Iris pigment epithelial cell (primary cell): ENCODE data around the gene GPSM1.

Experiments
- DNase-seq: peaks from one replicate; pipeline ENCODE4 v3.0.0-alpha.2; 2011; ENCODE audit warnings: low read depth

Gene GPSM1

DNA sequence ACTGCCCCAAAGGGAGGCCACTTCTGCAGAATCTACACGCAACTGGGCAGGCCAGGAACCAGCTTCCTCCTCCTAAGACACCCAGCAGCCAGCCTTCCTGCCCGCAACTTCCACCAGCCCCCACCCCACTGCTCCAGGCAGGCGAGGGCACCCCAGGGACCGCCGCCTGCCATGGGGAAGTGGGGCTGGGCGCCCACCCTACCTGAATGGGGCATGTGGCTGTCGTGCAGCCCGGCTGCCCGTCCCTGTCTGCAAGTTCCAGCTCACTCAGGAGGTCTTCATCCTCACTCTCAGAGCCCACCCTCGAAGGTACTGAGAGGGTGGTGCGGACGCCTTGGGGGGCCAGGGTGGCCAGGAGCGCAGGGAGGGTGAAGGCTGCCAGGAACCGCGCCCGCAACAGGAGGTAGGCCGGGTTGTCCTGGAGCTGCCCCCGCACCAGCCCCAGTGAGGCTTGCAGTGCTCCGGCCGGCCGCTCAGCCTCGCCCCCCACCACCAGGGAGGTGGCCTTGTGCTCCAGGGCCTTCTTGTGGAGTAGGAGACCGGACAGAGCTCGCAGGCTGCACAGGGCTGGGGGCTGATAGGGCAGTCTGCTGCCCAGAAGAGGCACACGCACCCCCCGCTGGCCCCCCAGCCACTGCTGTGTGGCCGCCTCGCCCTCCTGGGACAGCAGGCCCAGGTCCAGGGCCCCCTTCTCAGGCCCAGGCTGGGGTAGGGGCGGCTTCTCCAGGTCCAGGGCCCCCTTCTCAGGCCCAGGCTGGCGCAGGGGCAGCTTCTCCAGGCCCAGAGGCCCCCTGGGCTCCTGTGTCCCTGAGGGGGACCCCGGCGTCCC, 50.2 kb downstream of the GPSM1 start:
- no peak for DNase-seq

DNA sequence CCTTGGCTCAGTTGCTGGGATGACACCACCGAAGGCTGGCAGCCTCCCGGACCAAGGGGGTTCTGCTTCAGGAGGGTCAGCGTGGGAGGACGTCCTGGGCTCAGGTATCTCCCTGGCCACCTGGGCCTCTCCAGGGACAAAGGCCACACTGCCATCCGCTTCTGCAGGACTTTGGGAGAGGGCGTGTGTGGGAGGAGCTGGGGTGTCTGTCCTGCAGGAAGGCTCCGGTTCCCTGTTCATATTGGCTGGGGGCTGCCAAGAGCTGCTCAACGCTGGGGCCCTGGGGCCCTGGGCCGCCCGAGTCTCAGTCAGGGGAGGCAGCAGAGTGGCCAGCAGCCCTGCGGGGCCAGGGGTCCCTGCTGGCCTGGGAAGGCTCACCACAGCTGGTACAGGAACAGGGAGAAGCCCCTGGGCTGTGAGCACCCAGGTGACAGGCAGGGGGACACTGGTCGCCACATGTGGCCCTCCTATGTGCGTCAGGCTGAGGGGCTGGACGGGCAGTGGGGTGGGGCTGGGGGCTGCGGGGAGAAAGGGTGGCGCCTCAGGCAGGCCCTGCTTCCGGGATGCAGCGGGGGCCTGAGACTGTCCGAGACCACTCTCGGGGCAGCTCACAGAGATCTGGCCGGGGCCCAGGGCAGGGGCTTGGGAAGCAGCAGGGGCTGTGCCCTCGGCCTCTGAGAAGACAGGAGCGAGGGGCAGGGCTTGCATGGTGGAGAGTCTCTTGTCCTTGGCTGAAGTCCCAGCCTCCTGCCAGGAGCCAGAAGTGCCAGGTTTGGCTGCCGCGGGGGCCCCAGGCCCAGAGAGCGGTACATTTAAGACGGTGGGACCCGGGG, 51.0 kb downstream of the GPSM1 start:
- DNase-seq, result no peak

- DNase-seq, result no peak
Measured at GRCh38 chr9:136379003-136379287, 51.6 kb downstream of the GPSM1 start.

DNA sequence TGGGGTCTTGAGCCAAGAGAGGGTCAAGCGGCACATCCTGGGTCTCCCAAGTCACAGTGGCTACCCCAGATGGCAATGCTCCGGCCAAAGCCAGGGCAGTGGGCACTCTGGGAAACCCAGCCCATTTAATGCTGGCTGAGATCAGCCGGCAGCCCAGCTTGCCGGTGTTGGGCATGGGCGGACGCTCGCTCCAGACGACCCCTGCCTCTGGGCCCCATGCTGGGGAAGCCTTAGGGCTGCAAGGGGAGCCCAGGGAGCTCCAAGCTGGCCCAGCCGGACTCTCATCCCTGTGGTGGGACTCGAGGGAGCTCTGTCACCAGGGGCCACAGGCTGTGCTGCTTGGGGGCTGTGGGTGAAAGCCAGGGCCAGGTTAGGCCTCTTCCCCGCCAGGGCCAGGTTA, 52.1 kb downstream of the GPSM1 start:
- no peak for DNase-seq

DNA sequence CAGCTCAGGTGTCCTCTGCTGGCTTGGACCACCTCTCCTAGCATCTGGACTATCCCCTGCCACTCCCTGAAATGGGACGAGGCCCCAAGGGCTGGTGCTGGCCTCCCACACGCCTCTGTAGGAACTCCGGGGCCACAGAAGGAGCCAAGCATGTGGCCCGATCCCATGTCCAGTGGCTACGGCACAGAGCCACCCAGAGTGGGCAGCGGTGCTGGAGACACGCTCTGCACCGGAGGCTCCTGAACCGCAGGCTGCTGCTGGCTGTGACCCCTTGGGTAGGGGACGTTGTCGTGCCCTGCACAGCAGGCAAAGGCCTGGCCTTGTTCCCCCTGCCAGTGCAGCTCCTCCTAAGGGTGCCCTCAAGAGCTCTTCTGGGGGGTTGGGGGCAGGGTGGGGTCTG, 52.6 kb downstream of the GPSM1 start:
- DNase-seq, result no peak

GRCh38 chr9:136380381-136380780, 53.0 kb downstream of the GPSM1 start:
- no peak for DNase-seq

GRCh38 chr9:136381311-136381710, 54.0 kb downstream of the GPSM1 start:
- DNase-seq, result no peak

DNA sequence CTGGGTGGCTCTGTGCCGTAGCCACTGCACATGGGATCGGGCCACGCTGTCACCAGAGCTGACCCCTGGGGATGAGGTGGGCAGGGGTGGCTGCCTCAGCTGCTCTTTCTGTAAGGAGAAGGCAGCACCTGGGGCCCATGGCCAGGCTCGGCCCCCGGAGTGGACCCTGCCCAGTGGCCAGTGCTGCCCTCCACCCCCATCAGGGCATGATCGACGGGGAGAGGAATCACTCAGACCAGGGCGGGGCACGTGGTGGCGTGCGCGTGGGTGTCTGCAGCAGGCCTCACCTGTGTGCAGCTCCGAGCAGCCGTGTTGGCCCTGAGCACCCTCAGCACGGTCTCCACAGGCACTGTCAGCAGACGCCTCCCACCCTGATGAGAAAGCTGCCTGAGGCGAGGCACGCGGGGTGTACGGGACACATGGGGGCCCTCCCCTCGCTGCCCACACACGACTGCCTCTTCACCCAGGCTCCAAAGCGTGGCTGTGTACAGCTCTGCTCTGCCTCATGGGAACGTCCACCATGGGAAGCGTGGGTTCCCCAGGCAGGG, 54.7 kb downstream of the GPSM1 start:
- DNase-seq, result no peak

GRCh38 chr9:136383436-136383835, 56.1 kb downstream of the GPSM1 start:
- no peak for DNase-seq

DNA sequence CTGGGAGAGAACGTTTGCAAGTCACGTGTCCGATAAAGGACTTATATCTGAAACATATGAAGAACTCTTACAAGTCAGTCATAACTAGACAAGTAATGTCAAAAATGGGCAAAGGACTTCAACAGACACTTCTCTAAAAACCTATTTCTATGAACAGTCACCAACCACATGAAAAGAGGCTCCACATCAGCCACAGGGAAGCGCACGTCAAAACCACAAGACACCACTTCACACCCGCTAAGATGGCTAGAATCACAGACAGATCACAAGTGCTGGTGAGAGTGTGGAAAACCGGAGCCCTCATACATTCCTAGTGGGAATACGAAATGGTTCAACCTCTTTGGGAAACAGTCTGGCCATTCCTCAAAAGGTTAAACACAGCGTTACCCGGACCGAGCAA, 57.7 kb downstream of the GPSM1 start:
- DNase-seq, result no peak

DNA sequence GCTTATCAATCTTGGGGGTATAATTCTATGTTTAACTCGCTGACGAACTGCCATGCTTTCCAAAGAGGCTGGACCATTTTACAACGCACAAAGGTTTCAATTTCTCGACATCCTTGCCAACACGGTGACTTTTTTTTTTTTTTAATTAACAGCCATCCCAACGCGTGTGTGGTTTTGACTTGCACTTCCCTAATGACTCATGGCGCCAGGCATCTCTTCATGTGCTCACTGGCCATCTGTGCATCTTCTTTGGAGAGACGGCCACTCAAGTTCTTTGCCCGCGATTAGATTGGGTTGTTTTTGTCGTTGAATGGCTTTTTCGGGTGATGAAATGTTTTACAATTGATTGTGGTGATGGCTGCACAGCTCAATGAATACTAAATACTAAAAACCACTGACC, 58.7 kb downstream of the GPSM1 start:
- DNase-seq, result no peak

DNA sequence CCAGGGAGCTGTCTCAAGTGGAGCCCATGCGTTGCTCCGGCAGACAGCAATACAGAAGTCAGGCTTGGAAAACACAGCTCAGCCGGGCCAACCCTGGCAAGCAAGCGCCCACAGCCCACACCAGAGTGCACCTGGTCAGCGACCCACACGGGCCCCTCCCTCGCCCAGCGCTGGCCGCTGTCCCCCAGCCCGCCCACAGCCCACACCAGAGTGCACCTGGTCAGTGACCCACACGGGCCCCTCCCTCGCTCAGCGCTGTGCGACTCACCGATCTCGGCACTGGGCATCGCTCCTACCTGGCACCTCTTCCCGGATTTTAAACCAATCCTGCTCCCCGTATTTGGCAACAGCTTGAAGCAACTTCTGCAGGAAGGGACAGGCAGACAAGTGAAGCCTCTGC, 59.9 kb downstream of the GPSM1 start:
- no peak for DNase-seq

- no peak for DNase-seq
Measured at GRCh38 chr9:136389396-136389795, 62.1 kb downstream of the GPSM1 start.

GRCh38 chr9:136391737-136392537, 64.6 kb downstream of the GPSM1 start:
- DNase-seq, result no peak

DNA sequence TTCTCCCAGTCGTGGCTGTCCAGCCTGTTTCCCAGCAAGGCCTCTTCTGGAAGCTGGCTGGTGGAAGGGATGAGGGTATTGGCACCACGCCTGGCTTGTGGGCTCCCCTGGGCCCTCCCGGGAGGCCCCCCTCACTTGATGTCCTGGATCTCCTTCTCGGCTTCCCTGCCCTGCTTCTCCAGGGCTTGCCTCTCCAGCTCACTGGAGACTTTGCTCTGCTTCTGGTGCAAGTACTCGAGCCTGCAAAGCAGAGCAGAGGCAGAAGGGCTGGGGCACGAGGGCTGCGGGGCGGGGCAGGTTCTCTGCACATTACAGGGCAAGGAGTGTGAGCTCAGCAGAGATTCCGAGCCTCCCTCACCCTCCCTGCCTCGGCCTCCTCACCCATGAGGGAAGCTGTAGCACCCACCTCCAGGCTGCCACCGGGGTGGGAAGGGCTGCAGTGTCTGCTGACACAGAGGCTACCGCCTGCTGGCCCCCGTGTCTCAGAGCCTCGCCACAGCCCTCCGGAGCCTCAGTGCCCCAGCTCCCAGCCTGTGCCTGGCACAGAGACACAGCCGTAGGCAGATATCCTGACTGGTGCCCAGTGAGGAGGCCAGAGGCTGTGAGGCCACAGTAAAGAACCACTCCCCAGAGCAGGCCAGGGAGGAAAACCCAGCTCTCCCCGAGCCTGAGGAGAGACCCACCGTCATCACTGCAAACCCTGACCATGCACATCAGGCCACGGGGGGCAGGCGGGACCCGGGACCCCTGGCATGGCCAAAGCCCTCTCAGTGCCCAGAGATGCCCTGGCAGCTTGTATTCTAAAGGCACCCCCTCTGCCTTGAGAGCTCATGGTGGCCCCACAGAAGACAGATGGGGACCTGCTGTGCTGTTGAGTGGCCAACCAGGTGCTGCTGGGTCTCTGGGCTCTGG, 65.5 kb downstream of the GPSM1 start:
- no peak for DNase-seq

DNA sequence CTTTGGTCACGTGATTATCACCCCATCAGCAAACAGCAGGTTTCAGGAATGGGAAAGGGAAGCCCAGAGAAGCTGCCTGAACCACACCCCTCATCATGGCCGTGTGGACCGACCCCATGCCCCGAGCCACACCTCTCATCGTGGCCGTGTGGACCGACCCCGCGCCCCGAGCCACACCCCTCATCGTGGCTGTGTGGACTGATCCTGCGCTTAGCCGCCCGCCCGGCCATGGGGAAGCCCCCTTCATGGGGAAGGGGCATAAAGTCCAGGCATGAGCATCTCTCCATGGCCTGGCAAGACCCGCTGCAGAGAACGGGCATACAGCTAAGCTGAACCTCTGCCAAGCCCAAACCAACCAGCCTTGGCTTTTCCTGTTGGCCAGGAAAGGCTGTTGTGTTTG, 66.2 kb downstream of the GPSM1 start:
- DNase-seq, result no peak

- DNase-seq, result no peak
Measured at GRCh38 chr9:136394312-136395019, 67.1 kb downstream of the GPSM1 start.

DNA sequence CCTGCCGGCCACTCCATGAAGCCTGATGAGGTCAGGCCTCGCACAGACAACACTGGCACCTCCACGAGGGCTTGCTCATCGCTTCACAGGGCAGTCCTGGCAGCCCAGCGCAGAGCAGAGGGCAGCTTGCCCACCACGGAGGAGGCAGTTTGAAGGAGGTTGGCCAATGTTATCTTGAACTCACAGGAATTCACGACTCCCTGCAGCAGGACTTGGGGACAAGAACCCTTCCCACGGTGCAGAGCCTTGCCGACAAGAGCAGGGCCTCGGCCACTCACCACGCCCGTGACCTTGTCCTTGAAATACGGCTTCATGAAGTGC, 67.6 kb downstream of the GPSM1 start:
- DNase-seq, result no peak

- DNase-seq, result no peak
Measured at GRCh38 chr9:136395345-136396218, 68.2 kb downstream of the GPSM1 start.

- no peak for DNase-seq
Measured at GRCh38 chr9:136396219-136396515, 68.8 kb downstream of the GPSM1 start.
